Measurements from ENCODE around the gene FAM110C.
"Not testable (repeated sequence)": the region's sequence is repeated elsewhere in the genome, so short reads cannot be mapped to it uniquely, and the experiment has no call there.

The FAM110C gene

DNA sequence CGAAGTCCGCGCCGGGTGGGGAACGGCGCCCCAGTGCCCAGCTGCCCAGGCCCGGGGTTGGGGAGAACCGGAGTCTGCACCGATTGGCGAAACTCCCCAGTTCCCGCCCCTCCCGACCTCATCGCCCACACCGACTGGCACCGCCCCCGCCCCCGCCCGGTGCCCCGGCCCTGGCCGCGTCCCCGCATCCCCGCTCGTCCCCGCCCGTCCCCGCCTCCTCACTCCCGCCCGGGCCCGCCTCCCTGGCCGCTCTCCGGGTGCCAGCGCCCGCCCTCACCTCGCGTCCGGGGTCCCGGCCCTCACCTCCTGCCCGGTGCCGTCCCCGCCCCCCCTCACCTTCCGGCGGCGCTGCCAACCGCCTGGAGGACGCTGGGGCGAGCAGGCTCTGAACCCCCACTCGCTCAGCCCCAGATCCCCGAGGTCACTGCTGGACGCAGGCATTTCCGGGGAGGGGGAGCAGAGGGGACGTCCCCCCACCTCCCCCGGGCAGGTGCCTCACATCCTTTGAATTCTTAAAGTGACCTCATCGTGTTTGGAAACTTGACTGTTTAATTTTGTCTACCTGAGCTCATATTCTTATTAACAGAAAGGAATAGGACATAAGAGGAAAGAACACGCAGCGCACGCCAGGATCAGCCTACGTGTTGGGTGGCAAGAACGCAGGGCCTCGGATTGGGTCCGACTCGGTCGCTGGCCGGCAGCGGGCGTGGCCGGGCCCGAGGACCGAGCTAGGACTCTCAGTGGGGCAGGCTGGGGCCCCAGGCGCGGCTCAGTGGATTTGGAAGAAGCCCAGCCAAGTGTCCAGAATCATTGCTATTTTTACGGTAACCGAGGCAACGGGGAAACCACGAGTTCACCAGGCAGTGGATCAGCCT lies at the start of gene FAM110C:
Gene FAM110C, minus strand, starts transcription at position 35 of the 875 bp plus-strand sequence. CDS start 120 bp downstream, outside the sequence.
- in situ Hi-C loops (cut with MboI; ENCODE audit: low pct_unique_long_range_greater_than_20kb, low sequenced_read_pairs), result no loop called here

DNA sequence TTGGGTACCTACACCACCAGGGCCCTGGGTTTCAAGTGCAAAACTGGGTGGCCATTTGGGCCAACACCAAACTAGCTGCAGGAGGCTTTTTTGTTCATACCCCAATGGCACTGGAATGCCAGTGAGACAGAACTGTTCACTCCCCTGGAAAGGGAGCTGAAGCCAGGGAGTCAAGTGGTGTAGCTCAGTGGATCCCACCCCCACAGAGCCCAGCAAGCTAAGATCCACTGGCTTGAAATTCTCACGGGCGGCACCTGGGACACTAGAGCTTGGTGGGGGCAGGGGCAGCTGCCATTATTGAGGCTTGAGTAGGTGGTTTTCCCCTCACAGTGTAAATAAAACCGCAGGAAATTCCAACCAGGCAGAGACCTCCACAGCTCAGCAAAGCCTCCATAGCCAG lies 46.0 kb upstream of the FAM110C start:
- in situ Hi-C loops (cut with MboI; ENCODE audit: low pct_unique_long_range_greater_than_20kb, low sequenced_read_pairs), result no loop called here
- no peak for DNase-seq

More for the DNA sequence above, at the start of gene FAM110C:
- peak; percentile 17 for DNase-seq

- in situ Hi-C loops (cut with MboI; ENCODE audit: low pct_unique_long_range_greater_than_20kb, low sequenced_read_pairs), result no loop called here
These were observed 44.5 kb upstream of the FAM110C start for GRCh38 chr2:90645-91312.

DNA sequence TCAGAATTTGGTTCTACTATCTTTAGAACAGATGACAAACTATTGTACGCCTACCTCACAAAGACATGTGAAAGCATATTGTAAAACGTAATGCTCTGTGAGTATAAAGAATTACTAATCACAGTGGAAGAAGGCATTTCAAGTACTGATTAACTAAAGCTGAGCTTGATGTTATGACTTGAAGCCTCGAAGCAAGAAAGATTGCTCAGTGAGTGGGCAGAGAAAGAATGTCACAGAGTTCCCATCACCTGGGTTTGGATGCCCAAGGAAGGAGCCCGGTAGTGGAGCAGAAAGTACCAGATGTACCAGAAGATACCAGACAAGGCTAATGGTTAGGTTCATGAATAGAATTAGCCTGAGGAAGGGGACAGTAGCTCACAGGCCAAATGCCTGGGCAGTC lies 39.5 kb upstream of the FAM110C start:
- DNase-seq, result no peak
- in situ Hi-C loops (cut with MboI; ENCODE audit: low pct_unique_long_range_greater_than_20kb, low sequenced_read_pairs), result no loop called here

More at GRCh38 chr2:90645-91312, 44.5 kb upstream of the FAM110C start:
- no peak for DNase-seq

- DNase-seq, result no peak
- in situ Hi-C loops (cut with MboI; ENCODE audit: low pct_unique_long_range_greater_than_20kb, low sequenced_read_pairs), result no loop called here
These were observed 37.8 kb upstream of the FAM110C start for GRCh38 chr2:84121-84520.

GRCh38 chr2:80971-81736 lies 34.8 kb upstream of the FAM110C start:
- no peak for DNase-seq
- in situ Hi-C loops (cut with MboI; ENCODE audit: low pct_unique_long_range_greater_than_20kb, low sequenced_read_pairs), result no loop called here

DNA sequence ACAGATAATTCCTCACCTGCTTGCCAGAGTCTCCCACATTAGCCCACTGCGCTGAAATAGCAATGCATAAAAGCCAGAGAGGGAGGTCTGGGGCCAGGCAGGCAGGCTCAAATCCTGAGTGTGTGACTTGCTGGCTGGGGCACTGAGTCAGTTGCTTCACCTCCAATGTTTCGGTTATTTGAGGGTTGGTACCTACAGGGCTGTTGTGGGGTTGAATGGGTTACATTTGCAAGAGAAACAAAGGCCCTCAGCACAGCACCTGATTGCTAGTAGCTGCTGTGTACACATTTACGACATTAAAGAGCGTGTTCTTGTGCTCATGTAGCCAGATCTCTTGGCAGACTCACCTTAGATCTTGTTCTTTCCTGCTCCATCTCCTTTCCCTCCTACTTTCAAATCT lies 34.1 kb upstream of the FAM110C start:
- in situ Hi-C loops (cut with MboI; ENCODE audit: low pct_unique_long_range_greater_than_20kb, low sequenced_read_pairs), result no loop called here
- no peak for DNase-seq

DNA sequence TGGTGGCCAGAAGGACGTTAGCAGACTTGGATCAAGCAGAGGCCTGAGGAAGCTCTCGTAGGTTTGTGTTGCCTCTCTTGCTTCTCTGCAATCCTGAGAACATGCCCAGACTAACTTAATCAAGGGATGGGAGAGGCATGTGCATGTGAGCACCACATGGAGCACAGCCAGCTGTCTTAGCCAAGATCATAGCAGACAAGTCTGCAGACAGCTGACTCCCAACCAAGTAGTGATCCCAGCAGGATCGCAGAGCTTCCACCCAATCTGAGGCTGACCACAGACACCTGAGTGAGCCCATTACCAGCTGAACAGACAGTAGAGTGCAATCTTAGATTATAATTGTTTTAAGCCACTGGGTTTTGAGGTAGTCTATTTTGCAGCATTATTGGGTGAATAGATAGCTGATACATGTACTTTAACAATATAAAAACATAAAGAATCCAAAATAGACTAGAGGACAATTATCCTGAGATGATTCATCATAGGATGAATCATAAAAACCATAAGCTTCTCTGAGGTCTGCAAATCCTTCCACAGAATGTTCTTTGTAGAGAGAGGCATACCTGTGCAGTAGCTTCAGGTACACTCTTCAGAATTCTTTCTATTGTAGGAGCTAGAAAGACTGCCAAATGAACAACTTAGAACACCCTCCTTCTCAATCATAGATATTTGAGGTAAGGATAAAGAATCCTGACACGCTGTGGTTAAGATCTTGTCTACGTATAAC lies 25.2 kb upstream of the FAM110C start:
- in situ Hi-C loops (cut with MboI; ENCODE audit: low pct_unique_long_range_greater_than_20kb, low sequenced_read_pairs), result no loop called here
- DNase-seq, result no peak

GRCh38 chr2:69366-70344 lies 23.4 kb upstream of the FAM110C start:
- DNase-seq, result peak; percentile 24
- in situ Hi-C loops (cut with MboI; ENCODE audit: low pct_unique_long_range_greater_than_20kb, low sequenced_read_pairs), result no loop called here

DNA sequence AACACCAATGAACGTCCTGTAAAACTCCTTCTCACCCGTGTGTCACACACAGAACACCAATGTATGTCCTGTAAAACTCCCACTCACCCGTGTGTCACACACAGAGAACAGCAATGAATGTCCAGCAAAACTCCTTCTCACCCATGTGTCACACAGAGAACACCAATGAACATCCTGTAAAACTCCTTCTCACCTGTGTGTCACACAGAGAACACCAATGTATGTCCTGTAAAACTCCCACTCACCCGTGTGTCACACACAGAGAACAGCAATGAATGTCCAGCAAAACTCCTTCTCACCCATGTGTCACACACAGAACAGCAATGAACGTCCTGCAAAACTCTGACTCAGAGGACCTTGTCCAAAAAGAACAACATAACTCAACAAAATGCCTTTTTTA lies 22.3 kb upstream of the FAM110C start:
- DNase-seq; in situ Hi-C loops (cut with MboI; ENCODE audit: low pct_unique_long_range_greater_than_20kb, low sequenced_read_pairs): not testable (repeated sequence)

- in situ Hi-C loops (cut with MboI; ENCODE audit: low pct_unique_long_range_greater_than_20kb, low sequenced_read_pairs), result no loop called here
- no peak for DNase-seq
These were observed 20.5 kb upstream of the FAM110C start for GRCh38 chr2:66853-67252.

- DNase-seq, result no peak
- in situ Hi-C loops (cut with MboI; ENCODE audit: low pct_unique_long_range_greater_than_20kb, low sequenced_read_pairs), result no loop called here
These were observed 18.8 kb upstream of the FAM110C start for GRCh38 chr2:65121-65520.

DNA sequence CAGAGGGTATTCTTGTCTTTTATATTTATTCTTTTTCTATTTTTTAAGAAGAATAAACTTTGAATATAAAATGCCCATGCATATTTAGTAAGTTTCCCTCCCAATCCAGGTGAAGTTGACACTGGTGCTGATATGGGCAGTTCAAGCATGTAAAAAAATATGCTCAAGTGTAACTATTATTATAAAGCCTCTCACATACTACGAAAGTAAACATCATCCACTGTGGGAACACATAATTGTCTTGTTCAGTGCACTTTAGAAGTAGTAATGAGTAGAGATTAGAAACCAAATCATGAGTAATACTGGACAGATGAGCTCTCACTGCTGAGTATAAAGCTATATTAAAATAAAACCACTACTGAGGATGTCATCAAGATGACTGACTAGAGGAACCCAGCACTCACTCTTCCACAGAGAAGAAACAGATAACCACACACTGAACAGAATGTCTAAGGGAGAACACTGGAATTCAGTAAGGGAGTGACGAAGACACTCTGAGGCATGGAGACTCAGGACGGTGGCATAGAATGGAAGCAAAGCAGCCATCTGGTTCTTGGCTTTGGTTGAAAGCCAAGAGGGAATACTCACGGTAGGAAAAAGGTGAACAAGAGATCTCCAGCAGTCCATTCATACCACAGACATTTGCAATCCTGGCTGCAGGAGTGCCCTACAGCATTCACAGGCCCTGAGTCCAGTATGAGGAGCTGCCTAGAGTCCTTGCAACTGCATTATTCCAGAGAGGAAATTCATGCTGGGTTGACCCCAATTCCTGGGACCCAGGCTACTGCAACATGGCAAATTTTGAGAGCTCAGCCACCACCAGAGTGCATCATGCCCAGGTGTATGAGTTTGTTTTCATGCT lies 9.5 kb upstream of the FAM110C start:
- DNase-seq, result no peak

GRCh38 chr2:51613-52012 lies 5.3 kb upstream of the FAM110C start:
- in situ Hi-C loops (cut with MboI; ENCODE audit: low pct_unique_long_range_greater_than_20kb, low sequenced_read_pairs), result no loop called here
- DNase-seq, result no peak

More for the DNA sequence above, 9.5 kb upstream of the FAM110C start:
- in situ Hi-C loops (cut with MboI; ENCODE audit: low pct_unique_long_range_greater_than_20kb, low sequenced_read_pairs), result no loop called here

- in situ Hi-C loops (cut with MboI; ENCODE audit: low pct_unique_long_range_greater_than_20kb, low sequenced_read_pairs), result no loop called here
- DNase-seq, result no peak
These were observed 1.4 kb upstream of the FAM110C start for GRCh38 chr2:47737-48136.

- in situ Hi-C loops (cut with MboI; ENCODE audit: low pct_unique_long_range_greater_than_20kb, low sequenced_read_pairs), result no loop called here
- no peak for DNase-seq
These were observed 1.0 kb upstream of the FAM110C start for GRCh38 chr2:47346-47725.

DNA sequence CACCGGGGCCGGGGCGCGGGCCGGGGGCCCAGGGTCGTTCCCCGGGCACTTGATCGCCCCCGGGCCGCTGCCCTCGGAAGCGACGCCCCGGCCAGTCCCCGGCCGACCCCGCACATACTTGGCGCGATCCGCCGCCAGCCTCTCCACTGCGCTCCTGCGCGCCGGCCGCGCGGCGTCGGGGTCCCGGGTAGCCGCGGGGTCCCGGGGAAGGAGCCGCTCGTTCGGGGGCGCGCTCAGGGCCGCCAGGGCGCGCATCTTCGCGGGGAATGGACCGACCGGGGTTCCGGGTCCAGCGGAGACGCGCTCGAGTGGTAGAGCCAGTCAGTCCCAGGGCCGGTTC lies 204 bp downstream of the FAM110C start:
- DNase-seq, result no peak

More for the DNA sequence above, 204 bp downstream of the FAM110C start:
- in situ Hi-C loops (cut with MboI; ENCODE audit: low pct_unique_long_range_greater_than_20kb, low sequenced_read_pairs), result no loop called here

All from KBM-7 (cell line).